ENCODE measurements around the gene BTRC.
A peak's percentile ranks its signal among the peaks of the same experiment; 100 is the strongest.
"Not testable (repeated sequence)": the region's sequence is repeated elsewhere in the genome, so short reads cannot be mapped to it uniquely, and the experiment has no call there.

BTRC gene

GRCh38 chr10:101330631-101331225 is 23.2 kb upstream of the BTRC start:
- TF ChIP-seq CTCF (IDR thresholded peaks at IDR 0.05; ENCODE audit: poor library complexity, severe bottlenecking): no peak
- DNase-seq (ENCODE audit: low spot score): no peak
- Histone ChIP-seq H3K27ac (ENCODE audit: poor library complexity, severe bottlenecking) (no peak overlapping the region), H3K27me3 (ENCODE audit: insufficient read depth, poor library complexity, severe bottlenecking) (no peaks in the 10 kb centered on the region), H3K4me3 (ENCODE audit: severe bottlenecking) (no peak overlapping the region), H3K36me3 (ENCODE audit: low read depth) (no peaks in the 10 kb centered on the region), H3K9me3 (ENCODE audit: severe bottlenecking) (no peaks in the 10 kb centered on the region), H3K4me1 (ENCODE audit: insufficient read depth, poor library complexity, severe bottlenecking) (no peaks in the 10 kb centered on the region)
- ATAC-seq (ENCODE audit: low read depth): peak; percentile 85

GRCh38 chr10:101331956-101332355 is 22.0 kb upstream of the BTRC start:
- H3K4me1 ChIP-seq (ENCODE audit: insufficient read depth, poor library complexity, severe bottlenecking): no peaks in the 10 kb centered on the region
- H3K36me3 ChIP-seq (ENCODE audit: low read depth): no peaks in the 10 kb centered on the region
- TF ChIP-seq CTCF (IDR thresholded peaks at IDR 0.05; ENCODE audit: poor library complexity, severe bottlenecking): no peak
- H3K27ac ChIP-seq (ENCODE audit: poor library complexity, severe bottlenecking): no peak overlapping the region
- ATAC-seq (ENCODE audit: low read depth) (no peak), DNase-seq (ENCODE audit: low spot score) (no peak)
- no peaks in the 10 kb centered on the region for H3K27me3 ChIP-seq (ENCODE audit: insufficient read depth, poor library complexity, severe bottlenecking)
- H3K9me3 ChIP-seq (ENCODE audit: severe bottlenecking): no peaks in the 10 kb centered on the region
- H3K4me3 ChIP-seq (ENCODE audit: severe bottlenecking): no peak overlapping the region

DNA sequence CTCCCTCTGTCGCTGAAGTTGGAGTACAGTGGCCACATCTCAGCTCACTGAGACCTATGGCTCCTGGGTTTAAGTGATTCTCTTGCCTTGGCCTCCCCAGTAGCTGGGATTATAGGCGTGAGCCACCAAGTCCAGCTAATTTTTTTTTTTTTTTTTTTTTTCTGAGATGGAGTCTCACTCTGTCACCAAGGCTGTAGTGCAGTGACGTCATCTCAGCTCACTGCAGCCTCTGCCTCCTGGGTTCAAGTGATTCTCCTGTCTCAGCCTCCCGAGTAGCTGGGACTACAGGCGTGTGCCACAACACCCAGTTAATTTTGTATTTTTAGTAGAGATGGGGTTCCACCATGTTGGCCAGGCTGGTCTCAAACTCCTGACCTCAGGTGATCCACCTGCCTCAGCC is 19.7 kb upstream of the BTRC start:
- not testable (repeated sequence) for DNase-seq (ENCODE audit: low spot score); H3K27ac ChIP-seq (ENCODE audit: poor library complexity, severe bottlenecking); H3K36me3 ChIP-seq (ENCODE audit: low read depth); H3K4me3 ChIP-seq (ENCODE audit: severe bottlenecking); H3K27me3 ChIP-seq (ENCODE audit: insufficient read depth, poor library complexity, severe bottlenecking); H3K4me1 ChIP-seq (ENCODE audit: insufficient read depth, poor library complexity, severe bottlenecking); H3K9me3 ChIP-seq (ENCODE audit: severe bottlenecking); ATAC-seq (ENCODE audit: low read depth)

DNA sequence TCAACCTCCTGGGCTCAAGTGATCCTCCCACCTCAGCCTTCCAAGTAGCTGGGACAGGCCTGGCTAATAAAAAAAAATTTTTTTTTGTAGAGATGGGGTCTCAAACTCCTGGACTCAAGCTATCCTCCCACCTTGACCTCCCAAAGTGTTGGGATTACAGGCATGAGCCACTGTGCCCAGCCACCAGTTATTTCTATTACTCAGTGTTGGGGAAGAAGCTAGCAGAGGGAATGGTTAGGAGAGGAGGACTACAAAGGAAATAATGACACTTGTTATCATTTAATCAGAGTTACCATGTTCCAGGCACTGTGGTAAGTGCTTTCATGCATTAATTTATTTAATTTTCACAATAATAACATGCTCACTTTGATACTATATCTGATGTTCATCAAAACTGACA is 17.6 kb upstream of the BTRC start:
- no peak for TF ChIP-seq CTCF (IDR thresholded peaks at IDR 0.05; ENCODE audit: poor library complexity, severe bottlenecking)
- Histone ChIP-seq H3K4me1 (ENCODE audit: insufficient read depth, poor library complexity, severe bottlenecking) (no peaks in the 10 kb centered on the region), H3K27ac (ENCODE audit: poor library complexity, severe bottlenecking) (no peak overlapping the region), H3K27me3 (ENCODE audit: insufficient read depth, poor library complexity, severe bottlenecking) (no peaks in the 10 kb centered on the region), H3K36me3 (ENCODE audit: low read depth) (no peaks in the 10 kb centered on the region), H3K9me3 (ENCODE audit: severe bottlenecking) (no peaks in the 10 kb centered on the region), H3K4me3 (ENCODE audit: severe bottlenecking) (no peak overlapping the region)
- no peak for ATAC-seq (ENCODE audit: low read depth)
- no peak for DNase-seq (ENCODE audit: low spot score)

DNA sequence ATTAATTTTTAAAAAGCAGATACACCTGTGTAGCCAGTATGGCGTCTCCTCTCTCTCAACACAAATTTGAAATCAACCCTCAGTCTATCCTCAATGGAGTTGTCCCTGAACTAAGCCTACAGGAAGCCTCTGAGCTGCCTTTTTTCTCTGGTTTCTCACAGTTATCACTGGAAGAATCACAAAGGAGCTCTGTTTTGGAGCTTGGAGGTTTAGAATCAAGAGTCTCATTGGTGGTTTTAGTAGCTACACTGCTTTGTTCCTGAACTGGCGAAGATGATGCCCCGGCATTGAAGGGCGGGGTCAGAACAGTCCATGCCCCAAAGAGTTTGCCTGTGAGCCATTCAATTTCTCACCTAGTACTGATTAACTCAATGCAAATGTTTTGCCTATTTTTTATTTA is 16.1 kb upstream of the BTRC start:
- Histone ChIP-seq H3K27ac (ENCODE audit: poor library complexity, severe bottlenecking) (no peak overlapping the region), H3K9me3 (ENCODE audit: severe bottlenecking) (no peaks in the 10 kb centered on the region), H3K4me1 (ENCODE audit: insufficient read depth, poor library complexity, severe bottlenecking) (no peaks in the 10 kb centered on the region), H3K36me3 (ENCODE audit: low read depth) (no peaks in the 10 kb centered on the region), H3K4me3 (ENCODE audit: severe bottlenecking) (no peak overlapping the region), H3K27me3 (ENCODE audit: insufficient read depth, poor library complexity, severe bottlenecking) (no peaks in the 10 kb centered on the region)
- TF ChIP-seq CTCF (IDR thresholded peaks at IDR 0.05; ENCODE audit: poor library complexity, severe bottlenecking): no peak
- ATAC-seq (ENCODE audit: low read depth) (no peak), DNase-seq (ENCODE audit: low spot score) (no peak)

All from RWPE2 (cell line).